Left renal pelvis (tissue), 4 donors: ENCODE data around the gene METTL6. TPM values are rescaled to one million over a fixed set of nuclear protein-coding genes. Genes with fewer than 3 reads are reported as not detected.
"Not testable (repeated sequence)": the region's sequence is repeated elsewhere in the genome, so short reads cannot be mapped to it uniquely, and the experiment has no call there.

Experiments
- DNase-seq, 4 donors: peaks; one replicate each; pipeline ENCODE4 v3.0.0-alpha.2; 2013; ENCODE audit warnings: low read depth in 4 of 4, low spot score in 3 of 4
- polyA plus RNA-seq, 4 donors: library from polyadenylated mRNA; unstranded; fragments of 120-200 nt; gene quantifications; one replicate each; pipeline ENCODE4 v1.2.1, GENCODE V29; 2013; ENCODE audit not compliant: insufficient read length in 4 of 4

The METTL6 gene
- polyA plus RNA-seq, 4 donors: 21.1 to 29.1 (median 27.3) TPM

DNA sequence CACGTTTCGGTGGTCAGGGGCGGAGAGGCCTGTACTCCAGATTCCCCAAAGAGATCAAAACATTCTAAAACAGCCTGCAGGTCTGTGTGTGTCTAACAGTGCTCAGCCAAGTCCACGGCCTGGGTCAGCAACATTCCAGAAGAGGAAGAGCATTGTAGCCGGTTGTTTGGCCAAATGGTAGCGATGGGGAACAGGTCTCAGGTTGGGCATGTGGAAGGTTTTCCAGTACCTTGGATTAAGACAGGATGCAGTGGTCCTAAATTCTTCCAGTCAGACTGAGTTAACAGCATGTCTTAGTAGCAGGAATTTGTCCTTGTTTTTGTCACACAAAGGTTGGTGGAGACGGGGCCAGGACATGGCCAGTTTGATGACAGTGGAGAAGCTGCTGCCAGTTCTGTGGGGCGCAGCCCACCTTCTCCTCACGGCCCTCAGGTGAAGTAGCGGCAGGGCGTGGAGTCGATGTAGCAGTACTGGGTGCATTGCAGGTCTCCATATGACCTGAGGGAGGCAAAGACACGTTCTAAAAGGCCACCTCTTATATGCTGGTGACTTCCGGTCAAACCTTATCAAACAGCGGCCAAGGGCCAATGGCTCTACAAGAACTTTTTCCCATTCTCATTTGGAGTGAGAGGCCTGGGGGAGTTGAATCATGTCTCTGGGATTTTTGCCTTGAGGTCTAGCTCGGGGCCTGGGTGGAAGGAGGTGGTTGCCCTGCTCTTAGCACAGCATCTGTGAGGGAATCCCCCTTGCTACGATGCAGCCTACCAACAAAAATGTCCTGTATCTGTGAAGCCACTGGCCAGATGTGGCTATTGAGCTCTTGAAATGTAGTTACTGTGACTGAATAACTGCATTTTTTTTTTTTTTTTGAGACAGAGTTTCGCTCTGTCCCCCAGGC, 24.1 kb upstream of the METTL6 start:
- DNase-seq: no peak

DNA sequence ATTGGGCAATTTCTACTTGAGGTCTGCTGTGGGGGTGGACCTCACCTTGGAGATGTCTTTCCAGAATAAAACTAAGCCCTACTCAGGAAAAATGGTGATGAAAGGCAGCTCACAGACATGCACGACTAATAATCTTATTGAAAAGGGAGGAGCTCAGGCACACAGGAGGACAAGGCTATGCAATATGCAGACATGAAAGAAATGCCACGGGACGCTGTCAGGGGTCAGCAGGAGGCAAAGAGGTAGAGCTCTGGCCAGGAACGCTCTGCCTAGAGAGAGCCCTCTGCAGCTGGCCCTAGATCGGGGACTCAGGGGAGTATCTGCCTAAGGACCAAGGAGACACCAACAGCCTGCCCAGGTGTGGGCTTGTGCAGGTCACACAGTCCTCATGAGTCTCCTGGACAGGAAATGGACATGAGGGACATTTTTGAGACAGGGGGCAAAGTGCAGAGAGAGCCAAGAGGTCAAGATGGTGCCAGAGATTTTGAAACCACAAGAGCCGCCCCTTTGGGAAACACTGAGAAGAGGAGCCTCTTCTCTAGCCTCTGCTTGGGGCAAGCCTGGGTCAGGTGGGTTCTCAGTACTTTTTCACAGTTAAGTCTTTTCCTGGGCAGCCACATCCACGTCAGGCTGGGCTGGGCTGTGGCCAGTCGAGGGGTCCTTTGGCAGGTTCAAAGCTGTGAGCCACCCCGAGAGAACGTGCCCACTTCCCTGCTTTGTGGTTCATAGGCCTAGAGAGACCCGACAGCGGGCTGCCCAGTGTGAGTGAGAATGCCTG, 23.3 kb upstream of the METTL6 start:
- DNase-seq: no peak

- DNase-seq: no peak
These were observed 22.3 kb upstream of the METTL6 start for GRCh38 chr3:15449489-15450224.

- no peak for DNase-seq
These were observed 16.6 kb upstream of the METTL6 start for GRCh38 chr3:15443826-15444524.

- no peak for DNase-seq
These were observed 13.5 kb upstream of the METTL6 start for GRCh38 chr3:15440891-15441290.

DNA sequence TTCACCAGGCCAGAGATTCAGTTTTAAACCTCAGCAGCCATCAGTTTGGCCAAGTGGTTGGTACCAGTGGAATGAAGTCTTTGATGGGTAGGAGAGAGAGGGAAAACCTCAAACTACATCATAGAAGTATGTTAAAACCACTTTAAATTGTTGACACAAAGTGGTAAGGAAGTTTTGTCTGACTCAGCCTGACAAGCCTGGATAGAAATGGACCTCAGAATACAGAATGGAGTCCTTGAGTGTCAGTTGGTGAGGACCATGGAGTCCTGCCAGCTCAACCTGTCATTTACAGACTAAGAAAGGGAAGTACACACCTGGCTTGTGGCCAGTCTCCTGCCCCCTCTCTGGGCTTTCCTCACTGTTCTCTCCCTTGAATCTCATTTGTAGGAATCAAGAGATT, 12.1 kb upstream of the METTL6 start:
- no peak for DNase-seq

- DNase-seq: no peak
These were observed 11.6 kb upstream of the METTL6 start for GRCh38 chr3:15438983-15439382.

DNA sequence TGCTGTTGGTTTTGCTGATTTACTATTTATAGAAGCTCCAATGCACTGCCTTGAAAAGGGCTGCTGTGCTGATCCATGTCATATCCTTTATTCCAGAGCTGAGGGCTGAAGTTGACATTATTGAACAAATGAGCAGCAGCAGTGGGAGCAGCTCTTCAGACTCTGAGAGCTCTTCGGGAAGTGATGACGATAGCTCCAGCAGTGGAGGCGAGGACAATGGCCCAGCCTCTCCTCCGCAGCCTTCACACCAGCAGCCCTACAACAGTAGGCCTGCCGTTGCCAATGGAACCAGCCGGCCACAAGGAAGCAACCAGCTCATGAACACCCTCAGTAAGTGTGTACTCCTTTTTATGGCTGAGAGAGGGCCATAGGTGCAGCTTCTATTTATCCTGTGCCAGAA, 8.9 kb upstream of the METTL6 start:
- DNase-seq: no peak

GRCh38 chr3:15434756-15435155, 7.4 kb upstream of the METTL6 start:
- no peak for DNase-seq

GRCh38 chr3:15433531-15433930, 6.2 kb upstream of the METTL6 start:
- no peak for DNase-seq

- DNase-seq: no peak
These were observed 4.0 kb upstream of the METTL6 start for GRCh38 chr3:15431256-15431837.

DNA sequence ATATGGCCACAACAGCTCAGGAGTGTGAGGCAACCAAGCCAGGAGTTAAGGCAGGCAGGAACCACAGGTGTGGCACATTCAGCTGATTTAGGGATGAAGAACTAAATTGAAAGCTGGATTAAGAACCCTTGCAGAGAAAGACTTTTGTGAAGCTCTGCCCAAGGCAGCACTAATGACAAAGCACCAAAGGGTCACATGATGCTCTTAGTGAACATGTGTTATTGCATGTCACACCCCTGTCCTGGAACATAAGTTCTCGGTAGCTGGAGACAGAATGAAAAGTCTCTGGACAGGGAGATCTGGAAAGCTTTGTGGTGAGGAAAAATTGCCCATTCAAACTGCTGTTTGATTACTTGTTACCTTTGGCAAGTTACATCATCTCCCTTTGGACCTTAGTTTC, 3.3 kb upstream of the METTL6 start:
- DNase-seq: no peak

DNA sequence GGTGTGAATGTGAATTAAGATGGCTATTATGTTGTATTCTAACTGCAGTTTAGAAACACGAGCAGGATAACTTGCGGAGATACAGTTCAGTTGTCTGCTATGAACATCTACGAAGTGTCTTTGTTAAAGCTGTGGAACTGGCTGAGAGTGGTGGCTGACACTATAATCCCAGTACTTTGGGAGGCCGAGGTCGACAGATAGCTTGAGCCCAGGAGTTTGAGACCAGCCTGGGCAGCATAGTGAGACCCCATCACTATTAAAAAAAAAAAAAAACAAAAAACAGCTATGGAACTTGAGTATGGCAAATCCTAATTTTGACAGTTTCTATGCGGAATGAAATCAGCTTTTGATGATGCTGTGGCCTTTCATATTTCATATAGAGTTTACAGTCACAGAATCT, 1.7 kb upstream of the METTL6 start:
- no peak for DNase-seq

- DNase-seq: no peak
These were observed 1.2 kb upstream of the METTL6 start for GRCh38 chr3:15428539-15428938.

DNA sequence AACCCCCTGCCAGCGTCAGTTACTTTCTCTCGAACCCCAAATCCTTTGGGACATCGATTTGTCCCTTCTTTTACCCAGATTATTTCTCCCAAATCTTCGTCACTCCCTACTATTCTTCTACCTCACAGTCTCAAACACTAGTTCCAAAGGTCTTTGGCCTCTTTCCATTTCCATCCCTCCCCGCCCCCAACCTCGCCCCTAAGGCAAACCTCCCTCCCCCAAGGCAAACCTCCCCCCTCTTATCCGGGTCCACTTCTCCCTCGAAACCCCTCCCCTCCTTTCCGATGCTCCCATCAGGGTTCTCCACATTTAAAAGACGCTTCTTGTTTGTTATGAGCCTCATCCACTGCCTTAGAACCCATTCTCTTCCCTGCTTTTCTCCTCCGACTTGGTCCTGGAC, 637 bp upstream of the METTL6 start:
- no peak for DNase-seq

- no peak for DNase-seq
These were observed 695 bp downstream of the METTL6 start for GRCh38 chr3:15426579-15427118.

DNA sequence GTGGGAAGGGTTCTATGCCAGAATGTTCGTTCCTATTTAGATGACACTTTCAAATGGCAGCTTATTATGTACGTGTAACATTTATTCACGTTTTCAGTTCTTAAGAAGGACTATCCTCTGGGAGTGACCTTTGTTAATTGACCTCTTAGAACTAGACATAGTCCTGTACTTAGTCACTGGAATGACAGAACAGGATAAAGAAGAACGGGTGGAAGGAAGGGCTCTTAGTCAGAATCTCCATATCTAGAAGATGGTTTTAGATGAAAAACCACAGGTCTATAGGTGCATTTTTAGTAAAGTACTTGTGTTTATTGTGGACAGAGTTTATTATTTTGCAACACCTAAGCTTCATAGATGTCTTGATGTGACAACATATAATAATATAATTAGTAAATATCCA, 6.5 kb downstream of the METTL6 start:
- DNase-seq: no peak

GRCh38 chr3:15410966-15411365, 16.4 kb downstream of the METTL6 start:
- DNase-seq: not testable (repeated sequence)

GRCh38 chr3:15409774-15410173, 17.6 kb downstream of the METTL6 start:
- no peak for DNase-seq

DNA sequence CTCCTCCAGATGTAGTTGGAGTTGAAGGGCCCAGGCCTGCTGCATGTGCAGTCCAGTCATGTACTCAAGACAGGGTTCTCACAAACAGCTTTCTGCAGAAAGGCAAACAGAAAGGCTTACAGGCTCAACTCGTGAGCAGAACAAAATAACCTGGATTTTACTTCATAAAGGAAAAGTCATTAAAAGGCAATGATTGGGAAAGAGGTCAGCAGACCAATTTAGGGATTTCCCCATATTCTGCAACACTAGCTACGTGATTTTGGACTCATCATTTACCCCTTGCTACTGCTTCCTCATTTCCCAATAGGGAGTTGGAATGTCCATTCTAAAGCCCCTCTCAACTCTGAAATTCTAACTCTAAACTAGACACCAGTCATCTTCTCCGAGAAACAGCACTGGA, 18.1 kb downstream of the METTL6 start:
- no peak for DNase-seq
